SK-N-SH (cell line): ENCODE data around the gene EXOC6B. TPM values are rescaled to one million over a fixed set of nuclear protein-coding genes. Genes with fewer than 3 reads are reported as not detected.
"Not testable (repeated sequence)": the region's sequence is repeated elsewhere in the genome, so short reads cannot be mapped to it uniquely, and the experiment has no call there.

Source experiments
- CTCF ChIA-PET: fragments of 300-600, 350-600 bp; formaldehyde crosslinking; extraction: SDS; loops from one replicate; lab custom pipeline; 2021; lab: Yijun Ruan, JAX
- POLR2A ChIA-PET: fragments of 350-600 bp; sonication (Branson Sonifier 250); formaldehyde crosslinking; extraction: SDS; loops from one replicate; lab custom pipeline; 2020; ENCODE audit warnings: antibody characterized with exemption, inconsistent platforms; lab: Yijun Ruan, JAX
- DNase-seq: peaks from one replicate; pipeline ENCODE4 v3.0.0; 2012
- H2AFZ ChIP-seq: fragments of 200-600 bp; sonication (generic); 2 replicates; pipeline ENCODE4 v1.8.1; 2016; ENCODE audit warnings: antibody characterized with exemption, mild to moderate bottlenecking, low read depth
- H3F3A ChIP-seq: fragments of 200-600 bp; sonication (generic); replicated peaks from 2 replicates; pipeline ENCODE3; 2016; ENCODE audit warnings: antibody characterized with exemption, mild to moderate bottlenecking; ENCODE audit not compliant: insufficient read depth
- H3K27ac ChIP-seq, 2 experiments: fragments of 200-500 bp in 1 of 2; fragments of 200-600 bp in 1 of 2; sonication (Bioruptor generic) in 1 of 2; sonication (generic), shearing (Covaris generic) in 1 of 2; 2 replicates each; pipeline versions ENCODE4 v1.5.1 to v1.6.1; 2014 to 2016; ENCODE audit warnings: low read depth in 2 of 2, inconsistent platforms in 1 of 2, low read length in 1 of 2, mild to moderate bottlenecking in 1 of 2, mixed read lengths in 1 of 2
- H3K27me3 ChIP-seq: fragments of 200-600 bp; sonication (generic), shearing (Covaris generic); 2 replicates; pipeline ENCODE4 v1.6.1; 2016; ENCODE audit warnings: mixed run types; ENCODE audit not compliant: insufficient read depth
- H3K36me3 ChIP-seq, 2 experiments: fragments of 200-500 bp in 1 of 2; fragments of 200-600 bp in 1 of 2; sonication (Bioruptor generic) in 1 of 2; sonication (generic) in 1 of 2; replicated peaks in 1 of 2; 2 replicates each; pipeline versions ENCODE3 to v1.5.1; 2014 to 2016; ENCODE audit warnings: low read length in 1 of 2, mild to moderate bottlenecking in 1 of 2; ENCODE audit not compliant: insufficient read depth in 2 of 2, control insufficient read depth in 1 of 2
- H3K4me1 ChIP-seq, 2 experiments: fragments of 200-500 bp in 1 of 2; fragments of 200-600 bp in 1 of 2; sonication (Bioruptor generic) in 1 of 2; sonication (generic), shearing (Covaris generic) in 1 of 2; 2 replicates each; pipeline versions ENCODE4 v1.5.1 to v1.6.1; 2014 to 2016; ENCODE audit warnings: low read depth in 1 of 2, low read length in 1 of 2, mixed run types in 1 of 2; ENCODE audit not compliant: insufficient read depth in 2 of 2, control insufficient read depth in 1 of 2
- H3K4me2 ChIP-seq: fragments of 200-600 bp; sonication (generic), shearing (Covaris generic); 2 replicates; pipeline ENCODE4 v1.6.1; 2017; ENCODE audit warnings: mixed run types
- H3K4me3 ChIP-seq, 2 experiments: fragments of 200-500 bp in 1 of 2; fragments of 200-600 bp in 1 of 2; sonication (Bioruptor generic) in 1 of 2; sonication (generic), shearing (Covaris generic) in 1 of 2; 2 replicates each; pipeline versions ENCODE4 v1.5.1 to v1.8.1; 2014 to 2016; ENCODE audit warnings: low read depth in 2 of 2, inconsistent platforms in 1 of 2, low read length in 1 of 2, mild to moderate bottlenecking in 1 of 2, mixed read lengths in 1 of 2, moderate library complexity in 1 of 2
- H3K79me2 ChIP-seq: fragments of 200-600 bp; sonication (generic); 2 replicates; pipeline ENCODE4 v1.8.1; 2017; ENCODE audit warnings: mild to moderate bottlenecking; ENCODE audit not compliant: insufficient read depth
- H3K9ac ChIP-seq: fragments of 200-600 bp; sonication (generic); 2 replicates; pipeline ENCODE4 v1.6.1; 2017; ENCODE audit warnings: mixed run types
- H3K9me2 ChIP-seq: fragments of 200-600 bp; sonication (generic); 2 replicates; pipeline ENCODE4 v1.6.1; 2017; ENCODE audit warnings: mixed run types
- H3K9me3 ChIP-seq: fragments of 200-600 bp; sonication (generic); 2 replicates; pipeline ENCODE4 v1.6.1; 2017; ENCODE audit warnings: mixed run types, mild to moderate bottlenecking, moderate library complexity
- H4K20me1 ChIP-seq: fragments of 200-600 bp; sonication (generic); 2 replicates; pipeline ENCODE4 v1.6.1; 2017; ENCODE audit warnings: mild to moderate bottlenecking, mixed run types; ENCODE audit not compliant: insufficient read depth
- CHD2 ChIP-seq: fragments of 150-350 bp; IDR thresholded peaks from 2 replicates; pipeline ENCODE4 v1.6.1; 2018; ENCODE audit warnings: low read length; ENCODE audit not compliant: partially characterized antibody
- EZH2phosphoT487 ChIP-seq: fragments of 200-600 bp; sonication (generic); IDR thresholded peaks from 2 replicates; pipeline ENCODE4 v1.6.1; 2017; ENCODE audit warnings: low read depth, mixed run types, mild to moderate bottlenecking, antibody characterized with exemption, moderate library complexity, borderline replicate concordance
- FOSL2 ChIP-seq: IDR thresholded peaks from 2 replicates; pipeline ENCODE4 v1.4.0; 2012; ENCODE audit warnings: low read depth, mild to moderate bottlenecking, moderate library complexity, borderline replicate concordance
- FOXM1 ChIP-seq: IDR thresholded peaks from 2 replicates; pipeline ENCODE4 v1.4.0; 2012; ENCODE audit warnings: low read depth, mild to moderate bottlenecking
- JUND ChIP-seq: IDR thresholded peaks from 2 replicates; pipeline ENCODE4 v1.4.0; 2012
- MEF2A ChIP-seq: IDR thresholded peaks from 2 replicates; pipeline ENCODE4 v1.4.0; 2012; ENCODE audit warnings: low read depth, borderline replicate concordance
- NRF1 ChIP-seq: IDR thresholded peaks from 2 replicates; pipeline ENCODE4 v1.6.1; 2012; ENCODE audit warnings: low read depth, mild to moderate bottlenecking, low read length
- POLR2AphosphoS5 ChIP-seq: IDR thresholded peaks from 2 replicates; pipeline ENCODE4 v1.6.1; 2012; ENCODE audit warnings: low read depth, low read length
- RAD21 ChIP-seq: IDR thresholded peaks from 2 replicates; pipeline ENCODE4 v1.6.1; 2012; ENCODE audit warnings: mild to moderate bottlenecking, low read length
- RXRA ChIP-seq: IDR thresholded peaks from 2 replicates; pipeline ENCODE4 v1.4.0; 2012; ENCODE audit warnings: low read depth, mild to moderate bottlenecking, borderline replicate concordance
- SIN3A ChIP-seq: IDR thresholded peaks from 2 replicates; pipeline ENCODE4 v1.6.1; 2012; ENCODE audit warnings: low read depth, mild to moderate bottlenecking, low read length, moderate library complexity, borderline replicate concordance
- SMC3 ChIP-seq: IDR thresholded peaks from 2 replicates; pipeline ENCODE4 v1.6.1; 2012; ENCODE audit warnings: low read depth, low read length, improper control_type of control experiment
- TEAD4 ChIP-seq: IDR thresholded peaks from 2 replicates; pipeline ENCODE4 v1.4.0; 2012; ENCODE audit warnings: mild to moderate bottlenecking, borderline replicate concordance; ENCODE audit not compliant: insufficient read depth
- YY1 ChIP-seq: IDR thresholded peaks from 2 replicates; pipeline ENCODE4 v1.4.0; 2012; ENCODE audit warnings: low read depth, mild to moderate bottlenecking
- WGBS: methylation state at CpG from one replicate; pipeline ENCODE4 v1.1.6; 2017; ENCODE audit warnings: low lambda C conversion rate; 5-methylcytosine and 5-hydroxymethylcytosine counted together
- polyA plus RNA-seq, 3 experiments: library from polyadenylated mRNA; depleted of rRNA; stranded (reverse); fragments of >200 nt; gene quantifications; 2 replicates each; pipeline ENCODE4 v1.2.3, GENCODE V29; 2012
- TF ChIP-seq, protein P1 (sequence below): IDR thresholded peaks from 2 replicates; pipeline ENCODE4 v1.4.0; 2012; ENCODE audit warnings: low read depth, borderline replicate concordance
- TF ChIP-seq, protein P2 (sequence below): IDR thresholded peaks from 2 replicates; pipeline ENCODE4 v1.6.1; 2012; ENCODE audit warnings: mild to moderate bottlenecking, low read depth, low read length, moderate library complexity
- TF ChIP-seq, protein P3 (sequence below): IDR thresholded peaks from 2 replicates; pipeline ENCODE4 v1.4.0; 2012; ENCODE audit warnings: low read depth
- TF ChIP-seq, protein P4 (sequence below): fragments of 200-600 bp; sonication (generic); IDR thresholded peaks from 2 replicates; pipeline ENCODE4 v1.6.1; 2017; ENCODE audit warnings: antibody characterized with exemption, mild to moderate bottlenecking, moderate library complexity
- TF ChIP-seq, protein P5 (sequence below): fragments of 150-350 bp; IDR thresholded peaks from 2 replicates; pipeline ENCODE4 v1.6.1; 2016; ENCODE audit warnings: mild to moderate bottlenecking, low read depth, low read length
- TF ChIP-seq, protein P6 (sequence below): IDR thresholded peaks from 2 replicates; pipeline ENCODE4 v1.4.0; 2012; ENCODE audit warnings: low read depth, borderline replicate concordance

EXOC6B gene
- polyA plus RNA-seq, 1 of the 3 experiments (the other 2 are of a cell fraction) = 7.4 TPM

DNA sequence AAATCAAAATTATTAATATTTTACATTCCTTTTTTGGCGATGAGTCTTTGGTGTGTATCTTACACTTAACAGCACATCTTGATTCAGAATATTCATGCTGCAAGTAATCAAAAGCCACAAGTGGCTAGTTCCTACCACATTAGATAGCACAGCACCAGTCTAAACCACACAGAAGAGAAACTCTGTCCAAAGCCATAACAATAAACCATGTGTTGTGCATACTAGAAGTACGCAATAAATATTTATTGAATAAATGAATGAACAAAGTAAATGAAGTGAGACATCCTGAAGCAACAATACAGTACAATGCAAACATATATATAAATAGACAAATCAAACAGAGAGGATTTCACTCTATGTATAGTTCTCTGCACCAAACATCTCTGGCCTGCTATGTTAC lies 287.3 kb downstream of the EXOC6B start:
- Histone ChIP-seq H3K79me2 (no peaks in the 10 kb centered on the region), H3K9ac (peak overlapping the region; percentile 25), H3F3A (peaks cover 33% of the 10 kb centered on the region), H3K4me2 (peak overlapping the region; percentile 64), H3K9me3 (no peaks in the 10 kb centered on the region), H3K27me3 (no peaks in the 10 kb centered on the region), H3K4me3 (no peak overlapping the region), H3K36me3 (no peaks in the 10 kb centered on the region), H2AFZ (no peak overlapping the region), H3K9me2 (no peaks in the 10 kb centered on the region), H3K27ac (peak overlapping the region in 1 of 2 experiments; percentile 87; a peak in 2 of 4 replicates), H4K20me1 (no peaks in the 10 kb centered on the region), H3K4me1 (peaks cover 0 to 23% of the 10 kb centered on the region in 2 experiments; a peak in 3 of 4 replicates)
- TF ChIP-seq POLR2AphosphoS5 (no peak), NRF1 (no peak), RXRA (no peak), SIN3A (no peak), MEF2A (no peak), FOXM1 (no peak), TEAD4 (no peak), JUND (no peak), YY1 (no peak), EZH2phosphoT487 (no peak), FOSL2 (no peak), RAD21 (no peak), SMC3 (no peak), CHD2 (no peak)
- TF ChIP-seq, protein P1, sequence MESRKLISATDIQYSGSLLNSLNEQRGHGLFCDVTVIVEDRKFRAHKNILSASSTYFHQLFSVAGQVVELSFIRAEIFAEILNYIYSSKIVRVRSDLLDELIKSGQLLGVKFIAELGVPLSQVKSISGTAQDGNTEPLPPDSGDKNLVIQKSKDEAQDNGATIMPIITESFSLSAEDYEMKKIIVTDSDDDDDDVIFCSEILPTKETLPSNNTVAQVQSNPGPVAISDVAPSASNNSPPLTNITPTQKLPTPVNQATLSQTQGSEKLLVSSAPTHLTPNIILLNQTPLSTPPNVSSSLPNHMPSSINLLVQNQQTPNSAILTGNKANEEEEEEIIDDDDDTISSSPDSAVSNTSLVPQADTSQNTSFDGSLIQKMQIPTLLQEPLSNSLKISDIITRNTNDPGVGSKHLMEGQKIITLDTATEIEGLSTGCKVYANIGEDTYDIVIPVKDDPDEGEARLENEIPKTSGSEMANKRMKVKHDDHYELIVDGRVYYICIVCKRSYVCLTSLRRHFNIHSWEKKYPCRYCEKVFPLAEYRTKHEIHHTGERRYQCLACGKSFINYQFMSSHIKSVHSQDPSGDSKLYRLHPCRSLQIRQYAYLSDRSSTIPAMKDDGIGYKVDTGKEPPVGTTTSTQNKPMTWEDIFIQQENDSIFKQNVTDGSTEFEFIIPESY = no peak
- TF ChIP-seq, protein P2, sequence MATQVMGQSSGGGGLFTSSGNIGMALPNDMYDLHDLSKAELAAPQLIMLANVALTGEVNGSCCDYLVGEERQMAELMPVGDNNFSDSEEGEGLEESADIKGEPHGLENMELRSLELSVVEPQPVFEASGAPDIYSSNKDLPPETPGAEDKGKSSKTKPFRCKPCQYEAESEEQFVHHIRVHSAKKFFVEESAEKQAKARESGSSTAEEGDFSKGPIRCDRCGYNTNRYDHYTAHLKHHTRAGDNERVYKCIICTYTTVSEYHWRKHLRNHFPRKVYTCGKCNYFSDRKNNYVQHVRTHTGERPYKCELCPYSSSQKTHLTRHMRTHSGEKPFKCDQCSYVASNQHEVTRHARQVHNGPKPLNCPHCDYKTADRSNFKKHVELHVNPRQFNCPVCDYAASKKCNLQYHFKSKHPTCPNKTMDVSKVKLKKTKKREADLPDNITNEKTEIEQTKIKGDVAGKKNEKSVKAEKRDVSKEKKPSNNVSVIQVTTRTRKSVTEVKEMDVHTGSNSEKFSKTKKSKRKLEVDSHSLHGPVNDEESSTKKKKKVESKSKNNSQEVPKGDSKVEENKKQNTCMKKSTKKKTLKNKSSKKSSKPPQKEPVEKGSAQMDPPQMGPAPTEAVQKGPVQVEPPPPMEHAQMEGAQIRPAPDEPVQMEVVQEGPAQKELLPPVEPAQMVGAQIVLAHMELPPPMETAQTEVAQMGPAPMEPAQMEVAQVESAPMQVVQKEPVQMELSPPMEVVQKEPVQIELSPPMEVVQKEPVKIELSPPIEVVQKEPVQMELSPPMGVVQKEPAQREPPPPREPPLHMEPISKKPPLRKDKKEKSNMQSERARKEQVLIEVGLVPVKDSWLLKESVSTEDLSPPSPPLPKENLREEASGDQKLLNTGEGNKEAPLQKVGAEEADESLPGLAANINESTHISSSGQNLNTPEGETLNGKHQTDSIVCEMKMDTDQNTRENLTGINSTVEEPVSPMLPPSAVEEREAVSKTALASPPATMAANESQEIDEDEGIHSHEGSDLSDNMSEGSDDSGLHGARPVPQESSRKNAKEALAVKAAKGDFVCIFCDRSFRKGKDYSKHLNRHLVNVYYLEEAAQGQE = no peak
- TF ChIP-seq, protein P3, sequence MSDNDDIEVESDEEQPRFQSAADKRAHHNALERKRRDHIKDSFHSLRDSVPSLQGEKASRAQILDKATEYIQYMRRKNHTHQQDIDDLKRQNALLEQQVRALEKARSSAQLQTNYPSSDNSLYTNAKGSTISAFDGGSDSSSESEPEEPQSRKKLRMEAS = no peak
- TF ChIP-seq, protein P4, sequence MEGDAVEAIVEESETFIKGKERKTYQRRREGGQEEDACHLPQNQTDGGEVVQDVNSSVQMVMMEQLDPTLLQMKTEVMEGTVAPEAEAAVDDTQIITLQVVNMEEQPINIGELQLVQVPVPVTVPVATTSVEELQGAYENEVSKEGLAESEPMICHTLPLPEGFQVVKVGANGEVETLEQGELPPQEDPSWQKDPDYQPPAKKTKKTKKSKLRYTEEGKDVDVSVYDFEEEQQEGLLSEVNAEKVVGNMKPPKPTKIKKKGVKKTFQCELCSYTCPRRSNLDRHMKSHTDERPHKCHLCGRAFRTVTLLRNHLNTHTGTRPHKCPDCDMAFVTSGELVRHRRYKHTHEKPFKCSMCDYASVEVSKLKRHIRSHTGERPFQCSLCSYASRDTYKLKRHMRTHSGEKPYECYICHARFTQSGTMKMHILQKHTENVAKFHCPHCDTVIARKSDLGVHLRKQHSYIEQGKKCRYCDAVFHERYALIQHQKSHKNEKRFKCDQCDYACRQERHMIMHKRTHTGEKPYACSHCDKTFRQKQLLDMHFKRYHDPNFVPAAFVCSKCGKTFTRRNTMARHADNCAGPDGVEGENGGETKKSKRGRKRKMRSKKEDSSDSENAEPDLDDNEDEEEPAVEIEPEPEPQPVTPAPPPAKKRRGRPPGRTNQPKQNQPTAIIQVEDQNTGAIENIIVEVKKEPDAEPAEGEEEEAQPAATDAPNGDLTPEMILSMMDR = no peak
- TF ChIP-seq, protein P5, sequence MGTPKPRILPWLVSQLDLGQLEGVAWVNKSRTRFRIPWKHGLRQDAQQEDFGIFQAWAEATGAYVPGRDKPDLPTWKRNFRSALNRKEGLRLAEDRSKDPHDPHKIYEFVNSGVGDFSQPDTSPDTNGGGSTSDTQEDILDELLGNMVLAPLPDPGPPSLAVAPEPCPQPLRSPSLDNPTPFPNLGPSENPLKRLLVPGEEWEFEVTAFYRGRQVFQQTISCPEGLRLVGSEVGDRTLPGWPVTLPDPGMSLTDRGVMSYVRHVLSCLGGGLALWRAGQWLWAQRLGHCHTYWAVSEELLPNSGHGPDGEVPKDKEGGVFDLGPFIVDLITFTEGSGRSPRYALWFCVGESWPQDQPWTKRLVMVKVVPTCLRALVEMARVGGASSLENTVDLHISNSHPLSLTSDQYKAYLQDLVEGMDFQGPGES = no peak
- TF ChIP-seq, protein P6, sequence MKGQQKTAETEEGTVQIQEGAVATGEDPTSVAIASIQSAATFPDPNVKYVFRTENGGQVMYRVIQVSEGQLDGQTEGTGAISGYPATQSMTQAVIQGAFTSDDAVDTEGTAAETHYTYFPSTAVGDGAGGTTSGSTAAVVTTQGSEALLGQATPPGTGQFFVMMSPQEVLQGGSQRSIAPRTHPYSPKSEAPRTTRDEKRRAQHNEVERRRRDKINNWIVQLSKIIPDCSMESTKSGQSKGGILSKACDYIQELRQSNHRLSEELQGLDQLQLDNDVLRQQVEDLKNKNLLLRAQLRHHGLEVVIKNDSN = no peak
- CTCF ChIA-PET = no interaction called here
- DNase-seq = no peak
- POLR2A ChIA-PET = no interaction called here
- 91% methylated on average over 2 of the region's 2 CpGs for WGBS

DNA sequence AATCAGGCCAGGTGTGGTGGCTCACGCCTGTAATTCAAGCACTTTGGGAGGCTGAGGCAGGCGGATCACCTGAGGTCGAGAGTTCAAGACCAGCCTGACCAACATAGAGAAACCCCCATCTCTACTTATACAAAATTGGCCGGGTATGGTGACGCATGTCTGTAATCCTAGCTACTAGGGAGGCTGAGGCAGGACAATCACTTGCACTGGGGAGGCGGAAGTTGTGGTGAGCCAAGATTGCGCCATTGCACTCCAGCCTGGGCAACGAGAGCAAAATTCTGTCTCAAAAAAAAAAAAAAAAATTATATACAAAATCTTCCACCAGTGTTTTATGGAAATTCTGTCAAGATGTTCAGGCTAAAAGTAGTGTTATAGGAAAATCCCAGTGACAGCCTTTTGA lies 290.2 kb downstream of the EXOC6B start:
- CTCF ChIA-PET, H2AFZ ChIP-seq: not testable (repeated sequence)
- peaks cover 40% of the 10 kb centered on the region for H3F3A ChIP-seq

More for the DNA sequence above, 290.2 kb downstream of the EXOC6B start:
- WGBS = 96% methylated on average over 8 of the region's 8 CpGs
- POLR2A ChIA-PET = interaction anchor here (0.7 kb wide), 1 partner anchor 1634 kb away, joined by 4 read pairs; no protein-coding TSS in a partner anchor
- H3K79me2 ChIP-seq, H3K9ac ChIP-seq, H3K4me3 ChIP-seq, H3K27ac ChIP-seq, H3K9me3 ChIP-seq, DNase-seq, H3K4me2 ChIP-seq, H3K9me2 ChIP-seq, H3K36me3 ChIP-seq, H3K27me3 ChIP-seq, H4K20me1 ChIP-seq: not testable (repeated sequence)
- H3K4me1 ChIP-seq = peaks cover 0 to 35% of the 10 kb centered on the region in 2 experiments; a peak in 3 of 4 replicates
